IMR-90 (cell line): Measurements from ENCODE around the gene ZNF446. TPM values are rescaled to one million over a fixed set of nuclear protein-coding genes. Genes with fewer than 3 reads are reported as not detected.

Experiments used
- ATAC-seq: fragments of 200-7000 bp; cut with Tn5 transposase; 2 replicates; pipeline ENCODE4 v1.9.1; 2020; ENCODE audit warnings: low read depth, mild to moderate bottlenecking, moderate library complexity
- BruUV-seq: library from RNA; stranded (reverse); fragments of 400-500 nt; replicated peaks from 2 replicates; lab custom pipeline; 2021; lab: Mats Ljungman, UMichigan
- CTCF ChIA-PET: fragments of 300-600 bp; formaldehyde crosslinking; extraction: SDS; loops from one replicate; lab custom pipeline; 2021; ENCODE audit warnings: antibody characterized with exemption; lab: Yijun Ruan, JAX
- POLR2A ChIA-PET: fragments of 300-600 bp; sonication (Branson Sonifier 250); formaldehyde crosslinking; loops from one replicate; lab custom pipeline; 2022; ENCODE audit warnings: antibody characterized with exemption; ENCODE audit not compliant: unreplicated experiment; lab: Charles Lee
- DNase-seq: peaks from one replicate; pipeline ENCODE4 v3.0.0; 2013
- H2AFZ ChIP-seq: replicated peaks from 2 replicates; pipeline ENCODE3; 2013; ENCODE audit warnings: low read length, mild to moderate bottlenecking; ENCODE audit not compliant: poor library complexity
- H2AK5ac ChIP-seq: 2 replicates; pipeline ENCODE4 v1.6.1; 2013; ENCODE audit warnings: low read depth, low read length, inconsistent platforms
- H2AK9ac ChIP-seq: replicated peaks from 2 replicates; pipeline ENCODE3; 2013; ENCODE audit warnings: mild to moderate bottlenecking, low read depth, low read length, moderate library complexity; ENCODE audit not compliant: poor library complexity
- H2BK120ac ChIP-seq: 2 replicates; pipeline ENCODE4 v1.6.1; 2013; ENCODE audit warnings: low read depth, low read length, inconsistent platforms
- H2BK15ac ChIP-seq: 3 replicates; pipeline ENCODE4 v1.6.1; 2013; ENCODE audit warnings: low read depth, low read length, inconsistent platforms
- H2BK20ac ChIP-seq: 2 replicates; pipeline ENCODE4 v1.6.1; 2013; ENCODE audit warnings: low read depth, mild to moderate bottlenecking, inconsistent platforms, low read length, moderate library complexity
- H2BK5ac ChIP-seq: 2 replicates; pipeline ENCODE4 v1.6.1; 2013; ENCODE audit warnings: mild to moderate bottlenecking, low read depth, low read length, inconsistent platforms; ENCODE audit not compliant: poor library complexity, severe bottlenecking
- H3K14ac ChIP-seq: replicated peaks from 2 replicates; pipeline ENCODE4 v1.6.1; 2013; ENCODE audit warnings: low read depth, low read length, inconsistent platforms
- H3K18ac ChIP-seq: 2 replicates; pipeline ENCODE4 v1.6.1; 2013; ENCODE audit warnings: low read depth, low read length, control low read depth
- H3K23ac ChIP-seq: 2 replicates; pipeline ENCODE4 v1.6.1; 2013; ENCODE audit warnings: low read depth, low read length, inconsistent platforms
- H3K27ac ChIP-seq: 2 replicates; pipeline ENCODE4 v1.5.1; 2013; ENCODE audit warnings: mild to moderate bottlenecking, control low read depth, low read length; ENCODE audit not compliant: insufficient read depth
- H3K27me3 ChIP-seq: 2 replicates; pipeline ENCODE4 v1.6.1; 2013; ENCODE audit warnings: low read length; ENCODE audit not compliant: control insufficient read depth, insufficient read depth
- H3K36me3 ChIP-seq: 2 replicates; pipeline ENCODE4 v1.6.1; 2013; ENCODE audit warnings: low read length, mixed read lengths; ENCODE audit not compliant: control insufficient read depth, insufficient read depth
- H3K4ac ChIP-seq: 2 replicates; pipeline ENCODE4 v1.6.1; 2013; ENCODE audit warnings: low read depth, low read length, inconsistent platforms
- H3K4me1 ChIP-seq: 2 replicates; pipeline ENCODE4 v1.6.1; 2013; ENCODE audit warnings: low read length, mixed read lengths; ENCODE audit not compliant: control insufficient read depth, insufficient read depth
- H3K4me2 ChIP-seq: 2 replicates; pipeline ENCODE4 v1.6.1; 2013; ENCODE audit warnings: low read depth, mild to moderate bottlenecking, control low read depth, low read length, moderate library complexity
- H3K4me3 ChIP-seq: 2 replicates; pipeline ENCODE4 v1.5.1; 2013; ENCODE audit warnings: low read depth, mild to moderate bottlenecking, control low read depth, low read length, moderate library complexity; ENCODE audit not compliant: insufficient read depth
- H3K56ac ChIP-seq: 2 replicates; pipeline ENCODE4 v1.6.1; 2013; ENCODE audit warnings: low read length, inconsistent platforms; ENCODE audit not compliant: insufficient read depth; ENCODE audit errors: extremely low read depth
- H3K79me1 ChIP-seq, 2 experiments: 2 replicates each; pipeline ENCODE4 v1.6.1; 2013; ENCODE audit warnings: low read length in 2 of 2, inconsistent platforms in 1 of 2, low read depth in 1 of 2
- H3K9ac ChIP-seq: 2 replicates; pipeline ENCODE4 v1.6.1; 2013; ENCODE audit warnings: low read depth, low read length, control low read depth
- H3K9me1 ChIP-seq: 2 replicates; pipeline ENCODE4 v1.6.1; 2013; ENCODE audit warnings: low read length, inconsistent platforms; ENCODE audit not compliant: insufficient read depth
- H3K9me3 ChIP-seq: 2 replicates; pipeline ENCODE4 v1.6.1; 2013; ENCODE audit warnings: low read length; ENCODE audit not compliant: control insufficient read depth, insufficient read depth
- H4K20me1 ChIP-seq: 2 replicates; pipeline ENCODE4 v1.6.1; 2013; ENCODE audit warnings: low read length, inconsistent platforms; ENCODE audit not compliant: insufficient read depth
- H4K5ac ChIP-seq: 2 replicates; pipeline ENCODE4 v1.6.1; 2013; ENCODE audit warnings: mild to moderate bottlenecking, low read depth, low read length, control low read depth
- H4K8ac ChIP-seq, 2 experiments: 2 replicates each; pipeline ENCODE4 v1.6.1; 2013; ENCODE audit warnings: low read depth in 2 of 2, low read length in 2 of 2, control low read depth in 1 of 2, inconsistent platforms in 1 of 2
- H4K91ac ChIP-seq: 2 replicates; pipeline ENCODE4 v1.6.1; 2013; ENCODE audit warnings: low read depth, low read length, inconsistent platforms; ENCODE audit not compliant: insufficient read depth
- BHLHE40 ChIP-seq: fragments of 150-350 bp; IDR thresholded peaks from 2 replicates; pipeline ENCODE4 v1.6.1; 2016; ENCODE audit warnings: mild to moderate bottlenecking, low read depth, low read length
- CEBPB ChIP-seq: IDR thresholded peaks from 2 replicates; pipeline ENCODE4 v1.6.1; 2012; ENCODE audit warnings: low read depth, low read length, improper control_type of control experiment
- CHD1 ChIP-seq: IDR thresholded peaks from 2 replicates; pipeline ENCODE4 v1.6.1; 2012; ENCODE audit warnings: low read depth, low read length, improper control_type of control experiment
- CTCF ChIP-seq: conservative IDR thresholded peaks from 2 replicates; pipeline ENCODE4 v1.5.1; 2012; ENCODE audit warnings: mild to moderate bottlenecking, low read depth, low read length, improper control_type of control experiment
- ELK1 ChIP-seq: fragments of 150-350 bp; IDR thresholded peaks from 2 replicates; pipeline ENCODE4 v1.6.1; 2016; ENCODE audit warnings: low read depth, mild to moderate bottlenecking, low read length, moderate library complexity, borderline replicate concordance
- FOS ChIP-seq: fragments of 150-350 bp; IDR thresholded peaks from 2 replicates; pipeline ENCODE4 v1.6.1; 2016; ENCODE audit warnings: low read depth, low read length
- MAFK ChIP-seq: IDR thresholded peaks from 2 replicates; pipeline ENCODE4 v1.6.1; 2012; ENCODE audit warnings: low read depth, low read length, improper control_type of control experiment
- MAZ ChIP-seq: IDR thresholded peaks from 2 replicates; pipeline ENCODE4 v1.6.1; 2012; ENCODE audit warnings: low read depth, mild to moderate bottlenecking, low read length, improper control_type of control experiment, moderate library complexity, borderline replicate concordance
- MXI1 ChIP-seq: IDR thresholded peaks from 2 replicates; pipeline ENCODE4 v1.6.1; 2012; ENCODE audit warnings: low read depth, mild to moderate bottlenecking, low read length, moderate library complexity, borderline replicate concordance
- NFE2L2 ChIP-seq: fragments of 150-350 bp; IDR thresholded peaks from 2 replicates; pipeline ENCODE4 v1.6.1; 2016; ENCODE audit warnings: low read depth, mild to moderate bottlenecking, low read length
- POLR2A ChIP-seq: IDR thresholded peaks from 2 replicates; pipeline ENCODE4 v1.6.1; 2012; ENCODE audit warnings: mild to moderate bottlenecking, low read depth, low read length
- RAD21 ChIP-seq: IDR thresholded peaks from 2 replicates; pipeline ENCODE4 v1.6.1; 2012; ENCODE audit warnings: low read length, improper control_type of control experiment
- RCOR1 ChIP-seq: IDR thresholded peaks from 2 replicates; pipeline ENCODE4 v1.6.1; 2012; ENCODE audit warnings: mild to moderate bottlenecking, low read length, improper control_type of control experiment; ENCODE audit not compliant: insufficient replicate concordance
- RFX5 ChIP-seq: IDR thresholded peaks from 2 replicates; pipeline ENCODE4 v1.8.0; 2012; ENCODE audit warnings: low read depth, mild to moderate bottlenecking, low read length, moderate library complexity
- SMC3 ChIP-seq: fragments of 150-350 bp; IDR thresholded peaks from 2 replicates; pipeline ENCODE4 v1.6.1; 2016; ENCODE audit warnings: low read depth, mild to moderate bottlenecking, antibody characterized with exemption, low read length, moderate library complexity
- USF2 ChIP-seq: fragments of 150-350 bp; IDR thresholded peaks from 2 replicates; pipeline ENCODE4 v1.6.1; 2017; ENCODE audit warnings: mild to moderate bottlenecking, antibody characterized with exemption, low read length, low read depth
- WGBS, 2 experiments: methylation state at CpG; one replicate each; pipeline versions ENCODE4 v1.1.5 to v1.1.7; 2013; ENCODE audit warnings: missing lambda C conversion rate in 2 of 2; ENCODE audit not compliant: insufficient read length in 1 of 2; ENCODE audit errors: extremely low coverage in 2 of 2; 5-methylcytosine and 5-hydroxymethylcytosine counted together
- dilution Hi-C: fragments of 300-500 bp; cut with HindIII; formaldehyde crosslinking; loops from one replicate; pipeline ENCODE4 v1.14.3; 2018; ENCODE audit warnings: low sequenced_read_pairs; ENCODE audit not compliant: unreplicated experiment
- in situ Hi-C: fragments of 300-500 bp; cut with MboI; formaldehyde crosslinking; loops from 3 replicates; pipeline ENCODE4 v1.14.3; 2019; ENCODE audit warnings: low sequenced_read_pairs, inconsistent platforms, mixed read lengths
- intact Hi-C: fragments of 100-400 bp; cut with micrococcal nuclease; formaldehyde crosslinking; loops from 2 replicates; pipeline ENCODE4 v1.10.0; 2022
- polyA plus RNA-seq, 3 experiments: library from polyadenylated mRNA; depleted of rRNA; stranded (reverse); fragments of >200 nt; gene quantifications; 2 replicates each; pipeline ENCODE4 v1.2.3, GENCODE V29; 2012; ENCODE audit warnings: low replicate concordance in 1 of 3
- total RNA-seq: library from RNA; depleted of rRNA; stranded (reverse); fragments of >200 nt; gene quantifications from 2 replicates; pipeline ENCODE4 v1.2.3, GENCODE V29; 2012

The ZNF446 gene
- total and polyA plus RNA-seq, 2 of the 4 experiments (the other 2 are of a cell fraction), result 4.8 to 6.9 TPM

DNA sequence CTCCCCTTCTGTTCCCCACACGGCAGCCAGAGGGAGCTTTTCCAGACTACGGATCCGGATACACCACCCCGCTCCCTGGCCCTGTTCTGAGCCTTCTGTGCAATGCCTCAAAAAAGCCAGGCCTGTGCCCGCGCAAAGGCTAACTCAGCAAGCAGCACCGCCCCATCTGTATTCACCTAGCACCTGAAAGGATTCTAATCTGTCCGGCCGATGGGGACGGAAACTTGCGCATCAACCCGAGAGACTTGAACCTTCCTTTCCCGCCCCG lies 42.9 kb downstream of the ZNF446 start:
- H2AK9ac ChIP-seq, result peak overlapping the region; percentile 98
- H3K79me1 ChIP-seq, result peaks cover 0 to 48% of the 10 kb centered on the region in 2 experiments; a peak in 3 of 4 replicates
- peaks cover 16% of the 10 kb centered on the region for H3K36me3 ChIP-seq
- peak overlapping the region; percentile 93 for H4K91ac ChIP-seq
- H4K20me1 ChIP-seq, result peaks cover 26% of the 10 kb centered on the region
- in situ Hi-C loops, result no loop called here
- peaks cover 11% of the 10 kb centered on the region for H3K9me1 ChIP-seq
- H3K18ac ChIP-seq, result peak overlapping the region; percentile 67
- peak overlapping the region; percentile 69 for H3K4me3 ChIP-seq
- DNase-seq, result peak; percentile 74
- TF ChIP-seq USF2 (no peak), RCOR1 (no peak), CHD1 (no peak), POLR2A (no peak), MXI1 (no peak), MAFK (no peak), ELK1 (no peak), CTCF (peak; percentile 71), BHLHE40 (no peak), RFX5 (no peak), NFE2L2 (no peak), CEBPB (no peak), SMC3 (peak; percentile 54), FOS (no peak), RAD21 (peak; percentile 48), MAZ (peak; percentile 14; the same call in 1 of the 2 replicates)
- peak; percentile 61 for ATAC-seq
- no TSS peak for BruUV-seq
- H2AFZ ChIP-seq, result peak overlapping the region; percentile 98
- H3K23ac ChIP-seq, result peak overlapping the region; percentile 68; the same call in 1 of the 2 replicates
- peak overlapping the region; percentile 87 to 93 for H4K8ac ChIP-seq
- no peak overlapping the region for H2BK15ac ChIP-seq
- H3K4ac ChIP-seq, result peak overlapping the region; percentile 85
- peak overlapping the region; percentile 42; the same call in 1 of the 2 replicates for H2BK120ac ChIP-seq
- H3K27me3 ChIP-seq, result no peaks in the 10 kb centered on the region
- H3K4me2 ChIP-seq, result peak overlapping the region; percentile 94
- ChIA-PET CTCF (interaction anchor here (0.6 to 1.1 kb wide), 2 partner anchors 13 to 25 kb away, joined by 4 to 6 read pairs; partner anchors contain the start of gene TRIM28), POLR2A (interaction anchor here (1.5 kb wide), 1 partner anchor 25 kb away, joined by 6 read pairs; the partner anchor contains the start of gene TRIM28)
- H3K14ac ChIP-seq, result peak overlapping the region; percentile 80
- peak overlapping the region; percentile 81 for H2AK5ac ChIP-seq
- no peaks in the 10 kb centered on the region for H3K9me3 ChIP-seq
- WGBS, 2 experiments, result no CpG with 5 or more reads among the region's 14 CpGs
- dilution Hi-C loops, result no loop called here
- peak overlapping the region; percentile 80; the same call in 1 of the 2 replicates for H3K56ac ChIP-seq
- H3K4me1 ChIP-seq, result peaks cover 6% of the 10 kb centered on the region
- H3K9ac ChIP-seq, result peak overlapping the region; percentile 96
- H2BK5ac ChIP-seq, result peak overlapping the region; percentile 84
- no peak overlapping the region for H2BK20ac ChIP-seq
- H3K27ac ChIP-seq, result peak overlapping the region; percentile 93
- peak overlapping the region; percentile 66 for H4K5ac ChIP-seq
- intact Hi-C loops, result loop anchor here (1.0 to 5.0 kb wide), 3 partner anchors 20 to 212 kb away; partner anchors contain the start of genes ERVK3-1 and MZF1
